T47D (cell line): ENCODE data around the gene MRPL24.

ENCODE experiments used
- DNase-seq, 2 experiments: peaks; one replicate each; pipeline versions ENCODE4 v3.0.0 to v3.0.0-alpha.2; 2011 to 2012; ENCODE audit warnings: low read depth in 1 of 2, low spot score in 1 of 2
- JUND ChIP-seq: IDR thresholded peaks from 2 replicates; pipeline ENCODE4 v1.6.1; 2012; ENCODE audit warnings: low read depth
- in situ Hi-C: cut with HindIII; loops from 2 replicates; pipeline ENCODE4 v1.10.0; 2016; ENCODE audit warnings: low sequenced_read_pairs, low pct_unique_long_range_greater_than_20kb

MRPL24 gene

GRCh38 chr1:156728599-156729462 lies 12.1 kb downstream of the MRPL24 start, which contains the start of gene ISG20L2:
Gene ISG20L2, minus strand, starts transcription at chr1:156728766. Its CDS starts 1,114 bp downstream, at chr1:156727652.
- TF ChIP-seq JUND: no peak
- DNase-seq: peak; percentile 92 to 99
- in situ Hi-C loops: no loop called here

DNA sequence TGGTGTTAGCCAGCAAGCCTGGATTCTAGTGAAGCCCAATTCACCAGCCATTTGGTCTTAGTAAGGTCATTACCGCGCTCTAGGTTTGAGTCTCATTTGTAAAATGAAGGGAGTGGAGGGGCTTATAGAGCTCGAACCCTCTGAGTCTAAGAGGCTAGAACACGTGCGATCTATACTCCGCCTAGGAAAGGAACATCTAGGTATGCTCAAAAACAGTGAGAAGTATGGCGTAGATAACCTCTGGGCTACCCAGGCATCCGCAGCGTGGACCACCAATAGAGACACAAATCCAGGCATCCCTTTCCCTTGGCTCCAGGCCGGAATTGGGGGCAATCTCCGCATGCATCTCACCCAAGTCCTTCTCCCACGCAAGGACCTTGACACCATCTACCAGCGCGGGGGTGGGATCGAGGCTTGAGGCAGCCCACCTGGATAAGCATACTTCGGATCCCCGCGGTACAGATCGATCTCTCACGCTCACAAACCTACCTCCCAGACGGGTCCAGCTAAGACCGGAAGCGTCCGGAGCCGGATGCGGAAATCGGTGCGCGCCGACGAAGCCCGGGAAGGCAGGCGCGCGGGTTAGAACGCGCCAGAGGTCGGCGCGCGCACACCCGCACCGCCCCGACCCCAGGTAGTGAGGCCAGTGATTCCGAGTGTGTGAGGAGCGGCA lies 12.8 kb downstream of the MRPL24 start, which contains the start of gene METTL25B:
METTL25B (plus strand) TSS at position 544 of the 673 bp plus-strand sequence. CDS start 636 bp downstream, outside the sequence.
- peak; percentile 86 to 92 for DNase-seq
- in situ Hi-C loops: no loop called here
- TF ChIP-seq JUND: no peak

DNA sequence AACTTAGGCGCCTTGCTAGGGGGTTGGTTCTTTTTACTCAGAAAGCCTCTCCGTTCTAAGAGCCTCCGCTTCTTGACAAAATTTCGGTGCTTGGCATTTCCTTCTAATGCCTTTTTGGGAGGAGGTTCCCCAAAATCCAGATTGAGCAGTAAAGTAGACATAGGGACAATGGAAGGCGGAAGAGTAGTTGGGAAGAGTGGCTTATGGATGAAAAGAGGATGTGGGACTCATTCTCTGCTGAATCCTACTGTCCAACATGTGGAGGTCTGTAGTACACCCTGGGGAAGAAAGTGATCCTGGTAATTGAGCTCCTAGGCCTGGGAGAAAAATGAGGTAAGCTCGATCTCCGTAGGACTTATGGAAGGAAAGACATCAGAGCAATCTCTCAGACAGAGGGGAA lies 13.4 kb downstream of the MRPL24 start:
- no peak for DNase-seq
- in situ Hi-C loops: no loop called here
- TF ChIP-seq JUND: no peak

- peak; percentile 59 to 89 for DNase-seq
- in situ Hi-C loops: no loop called here
- TF ChIP-seq JUND: no peak
Measured at GRCh38 chr1:156726549-156727226, 14.2 kb downstream of the MRPL24 start.

DNA sequence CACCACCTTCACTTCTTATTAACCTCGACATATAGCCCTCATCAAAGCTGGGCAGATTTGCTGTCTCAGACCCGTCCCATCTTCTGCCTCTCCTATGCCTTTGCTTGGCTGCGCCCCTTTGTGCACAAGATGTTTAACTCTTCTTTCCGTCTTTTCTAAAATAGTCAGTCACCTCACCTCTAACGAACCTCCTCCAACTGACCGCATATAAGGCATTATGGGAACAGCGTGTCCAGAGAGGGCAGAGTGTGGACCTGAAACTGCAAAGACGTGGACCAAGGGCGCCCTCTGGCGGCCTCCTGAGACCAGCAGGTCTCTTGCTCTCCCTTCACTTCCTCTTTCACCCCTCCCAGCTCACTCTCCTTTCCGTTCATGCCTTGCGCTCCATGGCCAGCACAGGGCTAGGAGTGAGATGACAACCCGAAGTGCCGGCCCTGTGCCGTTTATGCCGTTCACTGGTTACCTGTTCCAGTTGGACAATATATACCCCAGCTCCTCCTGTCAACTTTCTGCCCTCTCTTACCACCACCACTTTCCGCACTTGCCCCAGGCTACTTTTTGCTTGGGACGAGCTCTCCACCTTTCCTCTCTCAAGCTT lies 15.1 kb downstream of the MRPL24 start:
- DNase-seq: peak; percentile 80 to 96
- in situ Hi-C loops: no loop called here
- no peak for TF ChIP-seq JUND

DNA sequence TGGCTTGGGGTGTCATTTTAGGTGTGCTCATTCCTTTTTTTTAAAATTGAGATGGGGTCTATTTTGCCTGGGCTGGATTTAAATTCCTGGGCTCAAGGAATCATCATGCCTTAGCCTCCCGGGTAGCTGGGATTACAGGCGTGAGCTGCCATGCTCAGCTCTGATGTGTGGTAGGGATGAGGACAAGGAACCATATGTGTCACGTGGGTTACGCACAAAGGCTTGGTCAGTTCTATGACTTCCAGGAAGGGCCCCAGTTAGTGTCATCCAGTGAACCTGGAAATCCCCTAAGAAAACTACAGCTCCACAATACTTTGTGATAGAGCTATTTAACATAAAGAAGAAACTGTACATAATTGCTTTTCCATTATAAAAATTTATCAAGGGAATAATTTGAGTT lies 19.4 kb downstream of the MRPL24 start:
- in situ Hi-C loops: no loop called here
- TF ChIP-seq JUND: no peak
- DNase-seq: no peak

DNA sequence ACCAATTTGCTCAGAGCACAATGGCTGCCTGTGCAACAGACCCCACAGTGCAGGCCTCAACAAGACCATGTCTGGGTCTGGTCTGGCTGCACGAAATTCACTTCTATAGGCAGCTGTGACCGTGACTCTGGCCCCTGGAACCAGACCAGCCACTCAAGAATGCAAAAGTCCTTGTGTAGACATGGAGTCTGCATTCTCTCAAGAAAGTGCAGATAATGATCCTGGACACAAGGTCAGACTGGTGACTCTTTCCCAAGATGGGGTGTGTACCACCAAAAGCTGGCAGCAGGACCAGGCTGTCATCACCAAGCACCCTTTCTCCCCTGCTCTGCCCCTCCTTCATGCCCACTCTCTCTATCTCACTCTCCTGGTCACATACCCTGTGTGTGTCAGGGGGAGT lies 19.8 kb downstream of the MRPL24 start:
- in situ Hi-C loops: no loop called here
- TF ChIP-seq JUND: no peak
- no peak for DNase-seq

- TF ChIP-seq JUND: no peak
- peak in 1 of 2 experiments; percentile 74 for DNase-seq
- in situ Hi-C loops: no loop called here
Measured at GRCh38 chr1:156717351-156717750, 23.5 kb downstream of the MRPL24 start.

- no peak for DNase-seq
- TF ChIP-seq JUND: no peak
- in situ Hi-C loops: no loop called here
Measured at GRCh38 chr1:156714830-156715229, 26.1 kb downstream of the MRPL24 start.

DNA sequence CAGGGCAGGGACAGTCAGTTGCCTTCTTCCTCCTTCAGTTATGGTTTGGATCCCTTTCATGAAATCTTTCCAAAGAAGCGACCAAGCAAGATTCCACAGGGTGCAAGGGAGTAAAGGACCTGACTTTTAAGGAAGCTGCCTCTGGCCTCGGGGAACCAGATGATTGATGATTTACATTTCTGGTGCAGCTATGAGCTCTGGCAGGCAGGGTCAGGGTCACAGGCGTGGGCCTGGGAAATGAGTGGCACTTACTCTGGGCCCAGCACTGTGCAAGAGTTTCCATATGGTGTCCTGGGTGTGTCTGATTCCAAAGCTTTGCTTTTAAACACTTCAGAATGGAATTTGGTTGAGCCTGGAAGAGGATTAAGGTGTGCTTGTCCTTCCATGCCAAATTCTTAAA lies 28.3 kb downstream of the MRPL24 start:
- TF ChIP-seq JUND: no peak
- peak in 1 of 2 experiments; percentile 93 for DNase-seq
- in situ Hi-C loops: no loop called here

DNA sequence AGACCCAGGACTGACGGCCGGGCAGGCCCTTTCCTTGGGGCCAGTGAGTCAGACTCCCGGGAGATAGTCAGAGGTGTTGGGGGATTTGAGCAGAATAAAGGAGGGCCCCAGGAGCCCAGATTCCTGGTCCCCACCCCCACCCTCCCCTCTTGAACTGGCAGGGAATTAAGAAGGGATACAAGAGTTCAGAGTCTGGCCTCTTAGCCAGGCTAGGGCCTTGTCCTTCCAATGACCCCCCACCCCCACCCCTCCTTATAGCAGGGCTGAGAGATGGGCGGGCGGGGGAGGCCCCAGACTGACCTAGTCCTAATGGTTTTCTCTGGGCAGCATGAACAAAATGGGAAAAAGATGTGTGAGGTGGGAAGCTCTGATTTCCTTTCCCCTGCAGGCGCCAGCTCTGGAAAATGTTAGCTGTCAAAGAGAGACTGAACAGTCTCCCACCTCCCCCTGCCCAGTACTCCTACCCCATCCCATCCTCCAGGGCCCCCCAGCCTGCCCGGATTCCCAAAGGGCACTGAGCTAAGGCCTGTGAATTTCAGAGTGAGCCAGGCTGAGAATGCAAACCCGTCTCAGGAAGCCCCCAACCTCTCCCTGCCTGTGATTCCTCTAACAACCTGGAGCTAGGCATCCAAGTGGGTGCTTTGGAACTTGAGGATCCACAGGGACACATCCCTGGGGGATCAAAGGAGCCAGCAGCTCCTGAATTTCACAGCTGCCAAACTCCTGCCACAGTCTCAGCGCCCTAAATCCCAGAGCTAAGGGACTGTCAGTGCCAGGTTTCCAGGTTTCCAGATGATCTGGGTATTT lies 29.7 kb downstream of the MRPL24 start:
- DNase-seq: no peak
- in situ Hi-C loops: no loop called here
- TF ChIP-seq JUND: no peak
